MV-4-11 (cell line): ENCODE data around the gene NUDT22.

Source experiments
- DNase-seq: peaks from one replicate; lab custom pipeline; 2025; lab: John Stamatoyannopoulos, UW

Gene NUDT22, protein sequence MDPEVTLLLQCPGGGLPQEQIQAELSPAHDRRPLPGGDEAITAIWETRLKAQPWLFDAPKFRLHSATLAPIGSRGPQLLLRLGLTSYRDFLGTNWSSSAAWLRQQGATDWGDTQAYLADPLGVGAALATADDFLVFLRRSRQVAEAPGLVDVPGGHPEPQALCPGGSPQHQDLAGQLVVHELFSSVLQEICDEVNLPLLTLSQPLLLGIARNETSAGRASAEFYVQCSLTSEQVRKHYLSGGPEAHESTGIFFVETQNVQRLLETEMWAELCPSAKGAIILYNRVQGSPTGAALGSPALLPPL

DNA sequence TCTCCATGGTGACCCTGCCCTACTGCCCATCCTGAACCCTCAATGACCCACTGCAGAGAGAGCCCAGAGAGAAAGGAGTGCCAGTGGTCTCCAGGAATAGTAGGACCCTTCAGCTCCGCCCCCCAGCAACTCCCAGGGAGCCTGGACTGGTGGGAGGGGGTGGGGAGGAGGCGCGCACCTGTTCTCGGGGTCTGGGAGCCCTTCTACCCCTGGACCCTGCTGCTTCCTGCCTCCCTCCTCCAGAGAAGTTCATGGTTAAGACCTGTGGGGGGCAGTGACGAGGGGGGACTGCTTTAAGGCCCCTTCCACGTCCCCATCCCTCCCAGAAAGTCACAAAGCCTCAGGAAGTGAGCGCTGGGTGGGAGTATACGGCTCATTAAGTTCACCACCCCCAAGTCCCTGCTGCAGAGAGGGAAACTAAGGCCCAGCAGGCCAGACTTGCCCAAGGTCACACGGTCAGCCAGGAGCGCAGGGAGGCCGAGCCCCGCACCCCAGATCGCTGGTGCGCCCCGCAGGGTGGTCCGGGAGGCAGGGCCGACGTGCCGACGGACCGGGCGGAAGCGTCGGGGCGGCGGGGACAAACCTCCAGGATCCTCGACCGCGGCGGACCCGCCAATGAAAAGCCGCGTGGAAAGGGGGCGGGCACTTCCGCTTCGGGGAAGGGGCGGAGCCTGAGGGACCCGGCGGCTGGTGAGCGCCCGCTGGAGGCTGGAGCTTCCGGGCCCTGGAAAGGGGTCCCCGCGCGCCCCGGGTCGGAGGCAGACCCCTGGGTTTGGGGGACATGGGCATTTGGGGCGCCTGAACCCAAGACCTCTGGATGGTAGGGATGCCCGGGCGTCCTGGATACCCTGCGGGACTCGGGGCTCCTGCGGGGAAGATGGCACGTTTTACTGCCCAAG lies at the start of gene NUDT22, which contains the start of gene TRPT1:
Gene NUDT22, plus strand, starts transcription at position 667 of the 899 bp plus-strand sequence. CDS start 379 bp downstream, outside the sequence.
Gene TRPT1, minus strand, starts transcription at position 579 of the 899 bp plus-strand sequence. Its CDS starts 326 bp downstream, at position 253.
- peak; percentile 75 for DNase-seq

DNA sequence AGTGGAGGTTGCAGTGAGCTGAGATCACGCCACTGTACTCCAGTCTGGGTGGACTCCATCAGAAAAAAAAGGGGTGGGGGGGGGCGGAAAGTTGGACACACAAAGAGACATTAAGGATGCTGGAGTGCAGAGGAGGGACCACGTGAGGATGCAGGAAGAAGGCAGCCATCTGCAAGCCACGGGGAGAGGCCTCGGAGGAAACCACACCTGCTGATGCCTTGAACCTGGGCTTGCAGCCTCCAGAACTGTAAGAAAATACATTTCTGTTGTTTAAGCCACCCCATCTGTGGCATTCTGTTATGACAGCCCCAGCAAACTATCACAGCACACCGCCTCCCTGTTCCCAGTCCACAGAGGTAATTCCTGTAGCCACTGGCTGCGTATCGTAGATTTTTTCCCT lies 49.3 kb upstream of the NUDT22 start:
- no peak for DNase-seq

GRCh38 chr11:64178203-64178602 lies 47.9 kb upstream of the NUDT22 start:
- DNase-seq = peak; percentile 76

DNA sequence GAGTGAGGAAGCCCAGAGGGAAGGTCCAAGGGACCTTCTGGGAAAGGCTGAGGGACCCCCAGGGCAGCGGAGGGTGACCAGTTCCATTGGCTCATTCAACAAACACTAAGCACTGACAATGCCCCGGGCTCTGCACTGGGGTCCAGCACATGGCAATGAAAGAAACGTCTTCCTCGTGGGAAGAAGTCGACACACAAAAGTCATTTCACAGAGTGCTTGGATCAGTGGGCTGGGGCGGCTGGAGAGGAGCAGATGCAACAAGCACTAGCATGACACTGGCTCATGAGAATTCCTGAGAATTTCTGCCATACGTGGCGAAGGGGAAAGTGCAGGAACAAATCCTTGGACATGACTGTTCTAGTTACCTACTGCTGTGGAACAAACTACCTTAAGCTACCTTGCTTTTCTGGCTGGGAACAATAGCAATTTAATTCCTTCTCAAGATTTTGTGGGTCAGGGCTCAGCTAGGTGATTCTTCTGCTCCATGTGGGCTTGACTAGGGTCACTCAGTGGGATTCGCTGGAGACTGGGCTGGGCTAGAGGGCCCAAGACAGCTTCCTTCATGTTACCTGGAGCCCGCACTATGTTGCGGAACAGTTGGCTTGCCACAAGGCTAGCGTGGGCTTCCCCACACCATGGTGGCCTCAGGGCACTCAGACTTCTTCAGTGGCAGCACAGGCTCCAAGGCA lies 47.0 kb upstream of the NUDT22 start:
- no peak for DNase-seq

- no peak for DNase-seq
Observed at GRCh38 chr11:64180891-64181290, 45.2 kb upstream of the NUDT22 start.

GRCh38 chr11:64181506-64182411 lies 44.3 kb upstream of the NUDT22 start:
- DNase-seq = peak; percentile 89

- no peak for DNase-seq
Observed at GRCh38 chr11:64183890-64184289, 42.2 kb upstream of the NUDT22 start.

DNA sequence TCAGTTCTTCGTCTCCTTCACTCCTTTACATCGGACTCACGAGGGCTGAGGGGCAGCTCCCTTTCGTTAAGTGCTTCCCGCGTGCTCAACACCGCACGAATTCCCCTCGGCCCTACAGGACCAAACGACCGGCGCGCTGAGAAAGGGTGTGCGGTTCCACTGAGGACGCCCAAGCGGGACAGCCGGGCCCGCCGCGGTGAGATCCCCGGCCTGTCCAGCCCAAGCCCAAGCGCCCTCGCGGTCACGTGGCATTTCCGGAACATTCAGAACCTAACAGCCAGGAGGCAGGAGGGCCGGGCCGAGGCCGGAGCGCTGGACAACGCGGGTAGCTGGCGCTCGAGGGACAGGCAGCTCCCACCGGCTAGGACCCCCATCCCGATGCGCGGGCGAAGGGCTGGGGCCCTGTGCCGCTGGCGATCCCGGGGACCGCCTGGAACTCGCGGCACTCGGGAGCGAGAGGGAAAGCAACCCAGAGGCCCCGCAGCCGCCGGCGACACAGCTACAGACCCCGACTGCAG lies 40.8 kb upstream of the NUDT22 start:
- peak; percentile 55 for DNase-seq

GRCh38 chr11:64185693-64186491 lies 40.2 kb upstream of the NUDT22 start, which contains the start of gene STIP1:
TSS of gene STIP1 (plus strand) at chr11:64186171. CDS start at chr11:64186262, 91 bp downstream.
- peak; percentile 100 for DNase-seq

DNA sequence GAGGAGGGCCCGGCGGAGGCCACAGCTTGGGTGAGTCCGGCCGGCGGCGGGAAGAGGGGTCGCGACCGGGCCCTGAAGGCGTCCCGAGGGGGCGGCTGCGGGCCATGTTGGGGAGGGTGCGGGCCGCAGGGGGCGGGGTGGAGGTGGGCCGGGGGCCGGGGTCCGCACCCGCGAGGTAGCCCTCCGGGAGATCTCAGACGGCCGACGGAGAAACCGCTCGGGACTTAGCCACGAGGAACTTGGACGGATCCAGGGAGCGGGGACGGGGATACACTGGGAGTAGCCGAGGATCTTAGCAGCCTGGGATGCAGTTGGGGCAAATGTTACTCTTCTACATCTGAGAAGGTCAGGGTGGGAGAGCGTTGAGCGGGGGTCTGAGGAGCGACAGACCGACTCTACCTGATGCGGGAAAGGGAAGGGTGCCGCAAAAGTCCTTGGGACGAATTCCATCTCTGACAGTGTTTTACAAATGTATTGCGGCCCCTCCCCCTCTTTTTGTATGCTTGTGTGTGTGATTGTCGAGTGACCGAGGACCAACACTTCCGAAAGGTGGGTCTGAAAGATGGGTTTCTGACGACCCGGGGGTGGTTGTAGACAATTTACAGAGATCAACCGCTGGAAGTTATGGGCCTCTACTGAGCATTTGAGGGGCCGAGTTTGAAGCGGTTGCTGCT lies 39.4 kb upstream of the NUDT22 start:
- no peak for DNase-seq

DNA sequence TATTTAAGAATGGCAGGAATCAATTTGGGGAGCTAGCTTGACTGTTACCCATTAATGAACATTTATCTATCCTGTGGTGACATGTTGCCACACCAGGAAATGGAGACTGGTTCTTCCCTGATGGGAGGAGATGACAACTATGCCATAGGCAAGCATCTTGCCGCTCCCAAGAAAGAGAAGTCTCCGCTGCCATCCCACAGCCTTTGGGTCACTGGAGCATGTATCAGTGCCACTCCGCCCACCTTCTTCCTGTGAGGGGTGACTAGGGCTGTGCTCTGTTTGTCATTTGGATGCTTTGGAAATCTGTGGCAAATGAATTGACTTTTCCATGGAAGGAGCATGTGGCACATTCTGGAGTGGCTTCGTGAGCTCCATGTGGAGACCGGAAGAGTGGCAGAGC lies 33.6 kb upstream of the NUDT22 start:
- DNase-seq = no peak

GRCh38 chr11:64196626-64197025 lies 29.4 kb upstream of the NUDT22 start:
- DNase-seq = peak; percentile 67

GRCh38 chr11:64198511-64198910 lies 27.6 kb upstream of the NUDT22 start:
- DNase-seq = peak; percentile 72

DNA sequence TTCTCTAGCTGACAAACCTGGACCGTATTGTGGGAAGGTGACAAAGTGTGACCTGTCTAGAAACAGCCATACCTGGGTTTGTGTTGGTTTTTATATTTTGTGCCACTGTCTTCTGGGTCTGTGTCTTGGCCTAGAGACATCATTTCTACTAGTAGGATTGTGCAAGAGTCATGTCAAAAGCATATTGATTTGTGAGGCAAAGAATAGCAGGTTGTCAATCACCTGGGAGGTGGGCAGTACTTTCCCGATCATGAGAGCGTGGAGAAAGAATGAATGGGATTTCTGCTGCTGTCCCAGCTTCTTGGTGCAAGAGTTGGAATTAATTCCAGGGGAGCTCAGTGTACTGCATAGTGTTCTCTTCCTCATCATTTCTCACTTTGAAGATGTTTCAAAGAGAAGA lies 24.5 kb upstream of the NUDT22 start:
- no peak for DNase-seq

- no peak for DNase-seq
Observed at GRCh38 chr11:64202992-64203391, 23.1 kb upstream of the NUDT22 start.

DNA sequence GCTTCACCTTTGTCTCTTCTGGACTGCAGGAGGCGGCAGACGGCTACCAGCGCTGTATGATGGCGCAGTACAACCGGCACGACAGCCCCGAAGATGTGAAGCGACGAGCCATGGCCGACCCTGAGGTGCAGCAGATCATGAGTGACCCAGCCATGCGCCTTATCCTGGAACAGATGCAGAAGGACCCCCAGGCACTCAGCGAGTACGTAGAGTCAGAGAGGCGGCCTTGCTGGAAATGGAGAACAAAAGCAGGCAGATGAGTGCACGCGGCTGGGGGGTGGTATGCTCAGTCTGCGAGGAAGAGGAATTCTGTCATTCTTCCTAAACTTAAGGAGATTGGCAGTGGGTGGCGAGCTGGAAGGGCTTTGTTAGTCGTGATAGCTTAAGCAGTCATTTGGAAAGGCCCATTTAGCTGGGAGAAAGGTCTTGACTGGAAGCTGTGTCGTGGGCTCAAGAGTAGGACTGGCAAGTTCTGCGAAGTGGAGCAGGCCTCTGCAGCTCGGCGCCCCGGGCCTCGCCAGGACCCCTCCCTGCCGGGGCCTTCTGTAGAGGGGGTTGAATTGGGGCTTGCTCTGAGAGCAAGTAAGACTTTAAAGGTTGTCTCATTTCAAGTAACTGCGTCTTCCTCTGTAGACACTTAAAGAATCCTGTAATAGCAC lies 22.5 kb upstream of the NUDT22 start:
- no peak for DNase-seq

GRCh38 chr11:64204080-64204440 lies 22.0 kb upstream of the NUDT22 start:
- DNase-seq = no peak

GRCh38 chr11:64204464-64204989 lies 21.5 kb upstream of the NUDT22 start:
- DNase-seq = peak; percentile 91
